K562 (cell line): ENCODE measurements around the gene RARA.

Source experiments
- CEBPB ChIP-seq: fragments of 450-650 bp; IDR thresholded peaks from 2 replicates; pipeline ENCODE4 v1.6.1; 2016; ENCODE audit warnings: missing genetic modification characterization, missing compliant biosample characterization
- CTCF ChIP-seq, 3 experiments: IDR thresholded peaks in 2 of 3; conservative IDR thresholded peaks in 1 of 3; 2 replicates each; pipeline ENCODE4 v1.5.1; 2011 to 2012; ENCODE audit warnings: low read length in 3 of 3, mild to moderate bottlenecking in 3 of 3, control low read depth in 2 of 3, improper control_type of control experiment in 1 of 3, inconsistent platforms in 1 of 3, low read depth in 1 of 3, mixed read lengths in 1 of 3, moderate library complexity in 1 of 3; ENCODE audit not compliant: insufficient read depth in 2 of 3
- GATAD2B ChIP-seq: fragments of 450-650 bp; IDR thresholded peaks from 2 replicates; pipeline ENCODE4 v1.6.1; 2017; ENCODE audit warnings: mild to moderate bottlenecking, borderline replicate concordance
- NCOA1 ChIP-seq: fragments of 450-650 bp; IDR thresholded peaks from 2 replicates; pipeline ENCODE4 v1.6.1; 2016; ENCODE audit warnings: low read depth
- PKNOX1 ChIP-seq: fragments of 450-650 bp; IDR thresholded peaks from 2 replicates; pipeline ENCODE4 v1.6.1; 2016
- SRSF7 ChIP-seq: fragments of 200-400 bp; formaldehyde crosslinking; optimal IDR thresholded peaks from 2 replicates; pipeline ENCODE3; 2017; ENCODE audit warnings: mild to moderate bottlenecking, low read depth, low read length

GRCh38 chr17:40399185-40399584 is 90.2 kb downstream of the RARA start:
- peak; percentile 32 to 58 (median 50); a peak in 5 of 6 replicates for TF ChIP-seq CTCF (IDR thresholded peaks at IDR 0.05 in 2 of 3, conservative IDR thresholded peaks at IDR 0.05 in 1 of 3; ENCODE audit: insufficient read depth in 2 of 3, low read depth in 1 of 3, low read length in 3 of 3)
- no peak for TF ChIP-seq PKNOX1
- no peak for TF ChIP-seq CEBPB (tag)
- no peak for TF ChIP-seq NCOA1
- TF ChIP-seq SRSF7, result no peak
- no peak for TF ChIP-seq GATAD2B
